ENCODE measurements around the gene BMP10.

Gene BMP10

DNA sequence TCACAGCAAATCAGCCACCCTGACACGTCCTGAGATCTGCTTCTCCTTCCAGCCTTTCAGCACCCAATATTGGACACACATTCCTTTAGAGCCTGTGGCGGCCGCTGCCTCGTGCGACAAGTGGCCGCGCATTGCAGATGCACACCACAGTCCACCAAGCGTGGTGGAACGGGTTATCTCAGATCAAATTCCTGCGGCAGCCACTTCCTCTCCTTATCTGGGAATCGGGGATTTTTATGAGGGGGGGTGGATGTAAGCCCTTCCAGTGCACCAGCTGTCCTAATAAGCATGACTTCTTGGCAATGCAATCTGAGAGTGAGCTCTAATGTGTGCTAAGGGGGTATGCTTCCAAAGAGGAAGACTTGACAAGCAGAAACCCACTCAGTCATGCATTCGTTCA lies 18.3 kb upstream of the BMP10 start:
- FAIRE-seq = no peak

DNA sequence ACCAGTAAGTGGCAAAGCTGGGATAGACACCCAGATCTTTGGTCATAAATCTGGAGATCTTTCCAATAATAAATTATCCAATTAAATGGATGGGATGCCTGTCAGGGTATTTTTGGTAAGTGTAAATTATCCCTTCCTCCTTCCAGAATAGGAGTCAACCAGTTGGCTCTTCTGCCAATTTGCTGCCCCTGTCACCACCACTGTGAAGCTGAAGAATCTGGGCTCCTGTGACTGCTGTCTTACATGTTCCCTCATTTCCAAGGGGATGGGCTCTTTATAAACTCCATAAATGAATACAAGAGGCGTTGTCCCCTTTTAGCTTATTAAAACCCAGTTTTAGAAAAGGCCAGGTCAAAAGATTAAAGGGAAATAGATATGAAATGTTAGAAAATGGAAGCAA lies 17.8 kb upstream of the BMP10 start:
- FAIRE-seq = no peak

DNA sequence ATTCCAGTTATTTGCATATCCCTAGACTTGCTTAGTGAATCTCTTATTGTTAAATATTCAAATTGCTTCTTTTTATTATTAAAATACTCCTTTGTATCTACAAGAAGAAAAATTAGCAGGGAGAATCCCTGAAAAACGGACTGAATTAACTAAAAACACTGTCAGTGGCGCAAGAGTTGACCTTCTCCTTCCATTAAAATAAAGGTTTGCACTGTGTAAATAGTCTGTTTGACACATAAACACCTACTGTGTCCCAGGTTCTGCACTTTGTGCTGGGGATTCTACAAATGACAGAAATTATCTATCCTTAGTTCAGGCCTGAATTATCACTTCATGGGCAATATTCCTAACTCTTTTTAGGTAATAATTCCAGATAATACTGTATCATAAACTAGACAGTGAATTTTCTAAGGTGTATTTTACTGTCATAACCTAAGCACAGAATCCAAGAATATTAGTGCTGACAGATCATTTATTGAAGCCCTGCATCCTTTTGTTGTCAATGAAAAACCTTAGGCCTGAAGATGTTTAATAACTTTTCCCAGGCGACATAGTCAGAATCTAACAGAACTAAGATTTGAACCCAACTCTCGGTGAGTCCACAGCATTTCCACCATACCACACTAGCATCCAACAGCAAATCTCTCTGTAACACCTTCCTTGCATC lies 17.0 kb upstream of the BMP10 start:
- FAIRE-seq = no peak

DNA sequence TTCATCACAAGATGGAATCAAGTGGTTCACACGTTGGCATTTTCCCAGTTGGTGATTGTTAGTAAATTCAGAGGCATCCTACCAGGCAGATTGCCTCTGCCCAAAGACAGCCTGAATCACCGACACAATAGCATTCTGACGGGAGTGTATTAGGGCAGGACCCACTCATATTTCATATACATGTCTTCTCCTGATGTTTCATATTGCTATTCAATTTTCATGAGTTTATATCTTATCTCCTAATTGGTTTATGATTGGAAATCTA lies 14.5 kb upstream of the BMP10 start:
- no peak for FAIRE-seq

DNA sequence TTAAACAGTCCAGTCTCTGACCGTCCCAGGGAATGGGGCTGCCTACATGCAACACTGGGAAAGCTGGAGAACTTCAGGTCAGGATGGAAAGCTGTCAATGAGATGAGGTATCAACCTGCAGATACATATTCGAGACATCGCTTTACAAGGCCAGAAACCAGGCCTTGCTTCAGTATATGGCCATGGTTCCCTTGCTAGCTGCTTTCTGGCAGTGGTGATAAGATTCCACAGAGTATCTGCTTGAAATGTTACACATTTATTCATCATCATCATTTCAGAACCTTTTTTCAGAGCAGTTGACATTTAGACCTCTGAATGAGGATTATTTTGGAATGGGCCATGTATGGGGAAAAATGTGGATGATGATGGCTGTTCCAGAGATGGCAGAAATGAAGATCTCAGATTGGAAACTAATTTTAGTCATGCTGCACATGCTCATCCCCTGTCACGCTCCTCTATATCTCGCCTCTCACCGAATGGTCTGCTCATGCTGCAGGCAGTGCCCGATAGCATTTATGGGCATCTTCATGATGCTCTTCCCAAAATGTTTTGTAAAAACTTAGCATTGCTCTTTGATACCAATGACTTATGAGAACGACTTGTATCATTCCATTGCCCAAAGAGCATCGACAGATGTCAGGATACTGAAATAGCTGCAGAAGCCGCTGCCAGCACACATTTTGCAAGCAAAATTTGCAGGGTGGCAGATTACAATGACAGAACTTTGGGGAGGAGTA lies 14.0 kb upstream of the BMP10 start:
- no peak for FAIRE-seq

DNA sequence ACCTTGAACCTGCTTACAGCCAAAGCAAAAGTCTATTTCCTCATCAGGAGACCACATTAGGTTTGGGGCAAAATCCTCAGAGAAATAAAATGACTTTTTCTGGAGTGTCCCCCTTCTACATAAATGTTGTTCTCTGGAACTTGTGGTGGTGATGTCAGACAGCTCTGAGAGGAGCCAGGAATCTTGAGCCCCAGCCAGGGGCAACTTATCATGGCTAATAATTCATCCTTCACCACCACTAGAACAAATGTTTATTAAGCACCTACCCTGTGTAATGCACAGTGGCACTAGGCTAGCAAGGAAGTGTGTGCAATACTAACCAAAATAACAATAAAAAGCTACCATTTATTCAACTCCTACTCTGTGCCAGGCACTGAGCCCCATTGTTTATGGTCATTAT lies 9.0 kb upstream of the BMP10 start:
- no peak for FAIRE-seq

DNA sequence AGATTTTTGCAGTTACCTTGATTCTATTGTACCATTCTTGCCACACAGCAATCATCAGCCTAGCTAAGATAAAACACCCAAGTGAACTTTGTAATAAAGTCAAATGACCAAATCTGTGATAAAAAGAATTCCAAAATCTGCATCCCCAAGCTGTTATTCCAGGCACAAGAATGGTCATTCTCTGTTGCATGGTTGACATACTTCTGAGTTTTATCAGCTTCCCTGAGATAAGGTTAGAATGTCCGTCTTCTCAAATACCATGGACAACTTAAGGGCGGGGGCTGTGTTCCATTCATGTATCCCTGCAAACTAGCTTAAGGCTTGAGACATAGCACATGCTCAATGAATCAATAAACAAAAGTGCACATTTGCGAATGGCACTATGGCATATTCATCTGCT lies 8.1 kb upstream of the BMP10 start:
- no peak for FAIRE-seq

DNA sequence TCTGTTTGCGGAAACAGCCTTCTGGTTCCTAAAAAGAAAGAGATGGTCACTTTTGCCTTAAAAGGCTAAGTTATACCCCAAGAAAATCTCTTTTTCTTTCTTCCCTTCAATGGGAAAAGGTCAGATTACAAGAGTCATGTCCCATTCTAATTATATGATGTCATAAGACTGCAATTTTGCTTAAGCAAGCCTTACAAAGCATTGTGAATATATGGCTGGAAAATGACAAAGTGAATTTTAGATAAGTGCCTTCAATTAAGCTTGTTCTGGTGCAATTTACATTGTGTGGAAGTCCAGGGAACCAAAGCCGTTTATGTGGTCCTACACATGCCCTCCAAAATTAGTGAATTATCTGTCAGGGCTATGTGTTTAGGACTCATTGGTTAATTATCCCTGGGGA lies 7.6 kb upstream of the BMP10 start:
- no peak for FAIRE-seq

DNA sequence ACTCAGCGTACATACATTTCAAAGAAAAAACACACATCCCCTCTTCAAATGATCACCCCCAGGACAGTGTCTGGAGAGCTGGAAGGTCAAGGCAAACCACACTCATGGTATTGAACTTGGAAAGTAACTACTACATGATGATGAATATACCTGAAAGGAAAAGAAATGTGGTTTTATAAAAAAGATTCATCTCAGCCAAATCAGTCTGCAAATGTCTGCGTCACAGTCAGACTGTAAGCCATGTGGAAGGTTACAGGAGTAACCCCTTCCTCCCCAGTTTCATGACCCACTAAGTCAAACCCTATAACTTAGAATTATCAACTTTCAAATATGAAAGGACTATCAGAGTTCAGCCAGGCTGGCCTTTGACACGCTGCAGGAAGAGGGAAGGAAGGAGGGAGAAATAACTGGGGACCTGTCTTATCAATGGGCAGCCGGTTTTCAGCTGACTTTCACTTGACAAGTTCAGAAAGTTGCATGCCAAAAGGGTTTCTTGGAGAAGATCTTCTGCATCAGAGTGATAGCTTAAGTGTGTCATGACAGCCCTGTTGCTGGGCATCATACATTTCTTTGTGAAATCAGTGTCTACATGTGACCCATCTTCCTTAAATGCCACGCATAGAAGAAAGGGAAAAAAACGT lies 7.0 kb upstream of the BMP10 start:
- FAIRE-seq = no peak

DNA sequence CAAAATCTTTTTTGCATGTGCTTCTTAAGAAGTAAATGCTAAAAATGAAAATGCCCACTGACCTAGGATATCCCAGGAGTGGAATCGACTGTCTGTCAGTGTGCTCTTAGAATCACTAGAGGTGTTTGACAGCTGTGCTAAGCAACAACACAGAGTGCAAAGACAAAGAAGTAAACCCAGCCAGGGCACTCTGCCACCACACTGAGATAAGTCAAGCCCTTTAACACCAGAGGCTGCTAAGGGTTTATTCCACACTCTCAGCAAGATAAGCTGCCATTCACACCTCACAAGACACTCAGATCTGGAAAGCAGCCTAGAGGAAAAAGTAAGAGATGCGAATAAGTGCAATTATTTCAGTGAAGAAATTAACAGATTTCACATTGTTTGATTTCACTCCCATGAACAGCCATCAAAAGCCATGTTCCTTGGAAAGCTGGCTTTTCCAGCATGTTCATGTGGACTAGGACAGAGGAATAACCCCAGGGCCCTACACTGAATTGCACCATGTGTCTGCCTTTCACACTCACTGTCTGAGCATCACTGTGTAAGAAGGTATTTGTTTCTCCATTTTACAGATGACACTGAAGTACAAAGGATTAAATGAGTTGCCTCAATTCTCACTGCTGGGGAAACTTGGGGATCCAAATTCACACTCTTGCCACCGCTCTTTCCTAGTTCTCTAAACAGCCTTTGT lies 6.0 kb upstream of the BMP10 start:
- no peak for FAIRE-seq

DNA sequence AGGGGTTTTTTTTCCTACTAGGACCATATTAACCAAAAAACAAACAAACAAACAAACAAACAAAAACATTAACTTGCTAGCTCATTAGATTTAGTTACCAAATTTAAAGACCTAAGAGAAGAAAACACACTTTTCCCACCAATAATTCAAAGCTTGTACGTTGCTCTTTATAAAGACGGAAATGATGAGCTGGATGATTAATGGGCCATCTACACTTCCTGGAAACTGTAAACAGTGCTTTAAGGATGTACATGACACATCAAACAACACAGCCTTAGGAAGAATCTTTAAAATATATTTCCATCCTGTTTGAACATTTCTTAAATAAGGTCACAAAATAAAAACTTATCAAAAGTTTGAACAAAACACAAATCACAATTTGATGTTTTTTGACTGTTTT lies 982 bp downstream of the BMP10 start:
- FAIRE-seq = no peak

DNA sequence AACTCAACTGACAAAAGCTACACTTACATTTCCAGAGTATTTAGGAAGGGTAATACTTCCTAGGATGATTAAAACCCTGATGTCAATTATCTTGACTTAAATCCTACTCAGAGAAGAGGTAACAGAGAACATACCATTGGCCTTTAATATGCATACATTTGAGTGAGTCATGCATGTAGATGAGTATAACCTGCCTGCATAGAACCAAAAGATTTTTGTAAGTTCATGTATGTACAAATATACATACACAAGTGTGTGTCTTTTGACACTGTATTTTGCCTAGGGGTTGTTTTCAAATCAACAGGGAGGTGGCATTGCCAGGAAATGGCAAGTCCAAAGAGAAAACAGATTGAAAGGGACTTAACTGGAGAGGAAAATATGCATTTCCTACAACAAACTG lies 6.1 kb downstream of the BMP10 start:
- FAIRE-seq = no peak

DNA sequence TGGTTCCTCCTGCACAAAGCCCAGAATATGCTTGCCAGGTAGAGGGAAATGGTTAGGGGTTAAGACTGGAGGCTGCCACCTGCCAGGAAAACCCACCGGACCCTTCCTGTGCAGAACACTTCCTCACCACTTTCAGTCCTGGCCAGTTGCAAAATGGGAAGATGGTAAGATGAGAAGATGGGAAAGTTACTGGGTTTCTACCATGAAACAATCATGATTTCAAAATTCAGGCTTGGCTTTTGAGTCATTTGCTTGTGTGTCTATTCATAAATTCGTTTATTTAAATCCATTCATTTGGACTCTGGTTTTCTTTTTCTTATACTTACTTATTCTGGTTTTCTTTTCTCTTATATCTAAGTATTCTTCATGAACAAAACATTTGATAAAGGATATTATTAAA lies 7.2 kb downstream of the BMP10 start:
- FAIRE-seq = no peak

DNA sequence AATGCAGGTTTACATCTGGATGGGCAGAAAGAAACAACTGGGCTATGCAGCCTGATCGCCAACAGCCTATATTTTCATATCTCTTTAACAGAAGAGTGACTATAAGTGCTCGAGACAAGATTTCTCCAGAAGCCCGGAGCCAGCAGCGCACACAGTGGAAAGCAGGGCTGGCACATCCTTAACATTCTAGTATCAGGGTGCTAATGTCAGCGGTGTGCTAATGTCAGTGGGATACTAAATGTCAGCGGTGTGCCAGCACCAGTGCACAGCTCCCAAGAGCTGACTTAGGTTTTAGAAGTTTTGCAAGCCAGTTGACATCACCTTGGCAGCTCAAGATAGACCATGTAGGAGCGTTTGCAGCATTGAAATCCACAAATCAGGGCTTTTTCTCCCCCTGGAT lies 8.3 kb downstream of the BMP10 start:
- no peak for FAIRE-seq

DNA sequence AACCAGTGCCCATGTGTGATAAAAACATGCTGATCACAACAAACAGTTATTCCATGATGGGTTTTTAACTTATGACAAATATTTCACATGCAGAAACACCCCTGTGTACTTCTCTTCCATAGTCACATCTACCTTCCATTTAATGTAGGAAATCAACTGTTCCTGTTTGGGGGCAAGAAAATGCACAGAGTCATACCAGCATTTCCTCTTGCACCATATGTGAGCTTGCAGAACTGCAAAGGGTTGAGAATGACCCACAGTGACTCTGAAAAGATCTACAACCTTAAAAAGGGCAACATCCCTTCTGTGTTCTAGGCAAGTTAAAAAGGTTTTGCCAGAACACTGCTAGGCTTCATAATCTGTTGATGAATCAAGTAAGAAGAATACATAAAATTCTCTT lies 9.9 kb downstream of the BMP10 start:
- FAIRE-seq = no peak

DNA sequence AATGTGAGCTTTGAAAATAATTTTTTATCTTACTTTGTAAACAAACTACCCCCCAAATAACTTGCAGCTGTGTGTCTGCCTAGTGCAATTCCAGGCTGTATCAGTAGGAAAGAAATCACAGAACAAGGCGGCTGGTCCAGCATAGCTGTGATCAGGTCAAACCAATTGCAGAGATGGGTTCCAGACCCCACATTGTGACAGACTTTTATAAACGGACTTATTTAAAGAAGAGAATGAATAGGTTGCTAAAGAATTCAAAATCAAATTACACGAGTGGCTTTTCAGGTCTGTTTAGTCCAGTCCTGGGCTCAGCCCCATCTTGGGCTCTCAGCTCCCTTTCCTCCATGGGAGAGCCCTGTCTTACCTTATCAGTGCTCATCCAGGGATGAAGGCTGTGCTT lies 11.1 kb downstream of the BMP10 start:
- FAIRE-seq = no peak

DNA sequence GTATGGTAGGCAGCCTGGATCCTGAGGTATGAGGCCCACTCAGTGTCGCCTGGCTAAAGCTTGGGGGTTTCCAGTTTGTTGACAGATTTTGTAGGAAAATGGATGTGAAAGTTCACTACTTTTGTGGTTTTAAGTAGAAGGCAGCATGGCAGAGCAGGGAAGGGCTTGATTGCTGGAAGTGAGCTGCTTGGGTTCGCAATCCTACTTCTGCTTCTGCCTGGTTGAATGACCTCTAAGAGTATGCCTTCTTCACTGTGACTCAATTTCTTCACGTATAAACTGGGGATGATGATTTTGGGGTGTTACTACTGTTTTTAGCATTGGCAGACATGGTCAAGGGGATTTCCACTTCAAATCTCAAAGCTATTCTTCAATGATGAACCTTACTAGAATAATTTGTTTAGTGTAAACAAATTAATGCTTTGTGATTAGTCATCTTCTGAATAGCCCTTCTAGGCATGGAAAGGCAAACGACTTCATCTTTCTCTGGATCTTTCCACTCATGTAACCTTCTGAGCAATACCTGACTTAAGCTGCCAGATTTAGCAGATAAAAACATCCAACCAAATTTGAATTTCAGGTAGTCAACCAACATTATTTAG lies 13.2 kb downstream of the BMP10 start:
- no peak for FAIRE-seq

DNA sequence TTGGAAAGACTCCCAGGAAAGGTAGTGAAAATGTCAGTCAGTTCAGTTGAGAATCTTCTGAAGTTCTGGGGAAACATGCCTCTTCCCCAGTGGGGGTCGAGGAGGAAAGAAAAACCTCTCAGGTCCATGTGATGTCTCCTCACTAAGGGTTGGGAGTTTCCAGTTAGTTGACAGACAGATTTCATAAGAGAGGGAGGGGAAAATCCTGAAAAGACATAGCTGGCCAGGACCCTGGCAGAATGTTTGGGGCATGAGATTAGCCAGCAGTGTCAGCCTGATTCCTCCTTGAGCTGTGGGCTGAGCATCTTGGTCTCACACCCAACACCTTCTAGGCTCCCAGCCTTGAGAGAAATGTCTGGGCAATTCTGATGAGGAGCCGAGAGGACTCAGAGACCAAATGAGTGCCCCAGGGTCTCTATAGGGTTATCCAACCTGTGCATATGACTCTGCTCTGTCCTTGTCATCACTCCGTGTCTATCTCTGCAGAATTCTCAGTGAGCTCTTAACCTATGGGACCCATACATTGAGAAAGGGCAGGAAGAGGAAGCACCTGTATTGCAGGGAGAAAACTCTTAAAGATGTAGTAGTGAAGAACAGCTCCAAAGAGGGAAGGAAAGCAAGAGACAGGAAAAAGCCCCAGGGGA lies 13.9 kb downstream of the BMP10 start:
- FAIRE-seq = no peak

DNA sequence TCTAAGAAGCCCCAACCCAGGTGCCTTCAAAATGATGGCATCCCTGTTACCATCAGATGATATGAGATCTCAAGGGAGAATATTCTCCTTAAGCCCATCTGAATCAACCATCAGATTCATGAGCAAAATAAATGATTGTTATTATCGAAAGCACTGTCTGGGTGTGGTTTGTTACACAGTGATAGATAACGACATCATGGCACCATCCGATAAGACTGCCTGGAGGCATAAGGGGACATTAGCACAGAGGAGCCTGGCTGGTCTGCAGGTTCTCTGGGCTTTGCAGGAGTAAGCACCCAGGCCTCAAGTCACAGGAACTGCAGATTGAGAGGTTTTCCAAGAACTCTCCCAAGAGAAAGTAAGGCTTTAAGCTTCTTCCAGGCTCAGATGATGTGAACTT lies 15.6 kb downstream of the BMP10 start:
- FAIRE-seq = no peak

DNA sequence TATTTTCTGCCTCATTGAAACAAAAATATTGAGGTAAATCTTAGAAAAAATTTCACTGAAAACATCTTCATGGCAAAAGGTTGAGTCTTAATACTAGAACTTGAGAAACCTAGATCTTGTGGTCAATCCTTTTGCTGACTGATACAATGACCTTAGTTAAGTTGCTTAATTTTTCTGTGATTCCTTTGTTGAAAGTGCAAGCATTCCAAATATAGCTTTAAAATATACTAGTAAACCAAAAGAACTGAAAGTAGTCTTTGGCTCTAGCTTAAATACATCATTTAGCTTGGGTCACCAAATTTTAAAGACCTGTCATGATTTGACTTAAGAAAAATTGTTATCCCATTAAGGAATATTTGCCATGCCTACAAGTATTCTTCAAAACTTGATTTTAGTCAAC lies 16.7 kb downstream of the BMP10 start:
- FAIRE-seq = no peak

DNA sequence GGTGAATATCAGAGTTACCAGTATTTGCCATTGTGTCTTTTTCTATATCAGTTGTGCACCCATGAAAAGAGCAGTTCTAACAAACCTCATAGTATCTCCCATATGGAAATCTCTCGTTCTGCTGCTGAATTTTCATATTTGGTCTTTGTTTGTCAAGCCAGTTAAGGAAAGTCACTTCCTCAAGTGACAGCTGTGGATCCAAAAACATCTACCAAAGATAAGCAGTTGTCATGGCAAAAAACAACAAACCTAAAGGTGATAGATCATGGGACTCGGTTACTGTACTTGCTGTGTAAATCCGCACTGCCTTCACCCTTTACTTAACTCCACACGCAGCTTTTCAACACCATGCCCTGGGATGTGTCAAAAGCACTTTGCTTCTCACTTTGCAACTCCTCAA lies 17.3 kb downstream of the BMP10 start:
- FAIRE-seq = no peak

DNA sequence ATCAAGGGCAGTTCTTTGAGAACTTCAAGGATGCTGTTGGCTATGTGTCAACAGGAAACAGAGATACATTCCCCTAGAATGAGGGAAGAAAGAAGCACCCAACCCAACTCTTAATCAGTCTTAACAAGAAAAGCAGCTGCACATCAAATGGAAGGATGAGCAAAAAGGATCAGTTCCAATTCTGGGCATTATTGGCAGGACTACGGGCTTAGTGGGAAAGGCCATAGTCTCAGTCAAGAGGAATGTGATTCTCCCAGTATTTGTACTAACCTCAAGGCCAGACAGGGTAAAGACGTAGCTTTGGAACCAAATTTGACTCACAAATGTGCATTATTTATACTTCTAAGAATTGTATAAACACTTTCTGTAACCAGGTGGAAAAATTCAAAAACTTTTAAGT lies 18.2 kb downstream of the BMP10 start:
- FAIRE-seq = no peak

DNA sequence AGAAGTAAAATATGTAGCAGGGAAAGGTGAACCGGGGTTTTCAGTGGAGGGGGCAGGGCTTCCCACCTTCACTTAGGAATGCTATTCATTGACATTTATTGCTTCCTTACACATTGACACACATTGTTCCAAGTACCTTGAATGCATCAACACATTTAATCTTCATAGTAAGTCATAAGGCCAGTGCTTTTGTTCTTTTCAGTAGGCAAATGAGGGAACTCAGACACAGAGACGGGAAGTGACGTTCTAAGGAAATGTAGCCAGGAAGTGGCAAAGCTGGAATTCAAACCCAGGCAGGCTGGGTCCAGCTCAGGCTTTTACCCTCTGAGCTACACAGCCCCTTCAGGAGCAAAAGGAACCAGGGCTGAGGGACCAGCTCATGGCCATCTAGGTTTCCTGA lies 20.7 kb downstream of the BMP10 start:
- FAIRE-seq = no peak

All from TTC549 (cell line).